ENCODE results near the gene RRP1. TPM values are rescaled to one million over a fixed set of nuclear protein-coding genes. Genes with fewer than 3 reads are reported as not detected.

Gene RRP1
- total RNA-seq, 2 donors from 2014 or later: 14.5 to 25.7 TPM

DNA sequence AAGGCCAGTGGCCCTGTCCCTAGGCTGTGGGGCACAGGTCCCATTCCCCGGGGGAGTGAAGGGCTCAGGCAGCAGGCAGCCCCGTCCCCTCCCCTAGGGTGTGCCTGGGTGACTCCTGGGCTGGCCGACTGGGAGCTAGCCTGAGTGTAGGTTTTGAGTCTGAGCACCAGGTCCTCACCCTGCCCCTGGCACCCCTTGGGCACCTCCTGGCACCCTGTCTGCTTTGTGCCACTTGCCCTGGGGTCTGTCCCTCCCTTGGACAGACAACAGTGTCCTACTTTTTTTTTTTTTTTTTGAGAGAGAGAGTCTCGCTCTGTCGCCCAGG lies 24.2 kb downstream of the RRP1 start:
- peaks cover 6% of the 10 kb centered on the region for H3K4me1 ChIP-seq

DNA sequence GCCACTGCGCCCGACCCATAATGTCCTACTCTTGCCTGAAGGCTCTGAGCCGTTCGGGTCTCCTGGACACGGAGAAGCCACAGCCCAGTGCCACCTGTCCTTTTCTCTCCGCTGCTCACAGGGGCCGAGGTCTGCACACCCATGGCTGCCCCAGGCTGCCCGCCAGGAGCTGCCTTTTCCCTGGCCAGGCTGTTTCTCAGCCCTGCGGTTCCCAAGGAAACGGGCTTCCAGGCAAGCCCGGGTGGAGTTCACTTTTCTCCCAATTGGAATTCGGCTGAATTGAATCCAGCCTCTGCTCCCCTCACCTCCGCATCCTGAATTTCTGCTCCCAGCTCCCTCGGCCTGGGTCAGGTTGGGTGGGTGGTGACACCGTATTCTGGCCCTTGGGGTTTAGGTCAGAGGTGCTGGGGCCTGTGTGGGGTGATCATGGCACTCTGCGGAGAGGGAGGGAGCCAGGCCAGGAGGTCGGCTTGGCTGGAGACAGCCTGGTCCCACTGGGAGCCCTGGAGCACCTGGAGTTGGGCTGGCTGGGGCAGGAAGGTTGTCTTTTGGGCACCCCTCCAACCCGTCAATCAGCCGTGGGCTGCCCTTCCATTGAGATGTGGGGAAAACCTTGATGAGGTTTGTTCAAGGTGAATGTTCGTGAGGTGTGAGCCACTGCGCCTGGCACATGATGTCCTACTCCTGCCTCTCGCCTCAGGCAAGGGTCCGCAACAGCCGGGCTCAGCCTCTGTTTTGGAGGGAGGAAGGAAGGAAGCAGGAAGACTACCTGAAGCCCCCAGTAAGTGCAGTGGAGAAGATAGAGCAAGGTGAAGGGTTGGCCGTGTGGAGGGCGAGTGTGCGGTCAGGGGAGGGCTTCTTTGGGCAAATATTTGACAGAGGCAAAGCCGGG lies 25.1 kb downstream of the RRP1 start:
- H3K36me3 ChIP-seq: no peaks in the 10 kb centered on the region
- H3K4me3 ChIP-seq: no peak overlapping the region
- no peak overlapping the region for H3K27ac ChIP-seq
- intact Hi-C loops (cut with DNase I): loop anchor here (5.0 kb wide), 1 partner anchor 48 kb away; no protein-coding TSS in a partner anchor
- TF ChIP-seq, protein P1, sequence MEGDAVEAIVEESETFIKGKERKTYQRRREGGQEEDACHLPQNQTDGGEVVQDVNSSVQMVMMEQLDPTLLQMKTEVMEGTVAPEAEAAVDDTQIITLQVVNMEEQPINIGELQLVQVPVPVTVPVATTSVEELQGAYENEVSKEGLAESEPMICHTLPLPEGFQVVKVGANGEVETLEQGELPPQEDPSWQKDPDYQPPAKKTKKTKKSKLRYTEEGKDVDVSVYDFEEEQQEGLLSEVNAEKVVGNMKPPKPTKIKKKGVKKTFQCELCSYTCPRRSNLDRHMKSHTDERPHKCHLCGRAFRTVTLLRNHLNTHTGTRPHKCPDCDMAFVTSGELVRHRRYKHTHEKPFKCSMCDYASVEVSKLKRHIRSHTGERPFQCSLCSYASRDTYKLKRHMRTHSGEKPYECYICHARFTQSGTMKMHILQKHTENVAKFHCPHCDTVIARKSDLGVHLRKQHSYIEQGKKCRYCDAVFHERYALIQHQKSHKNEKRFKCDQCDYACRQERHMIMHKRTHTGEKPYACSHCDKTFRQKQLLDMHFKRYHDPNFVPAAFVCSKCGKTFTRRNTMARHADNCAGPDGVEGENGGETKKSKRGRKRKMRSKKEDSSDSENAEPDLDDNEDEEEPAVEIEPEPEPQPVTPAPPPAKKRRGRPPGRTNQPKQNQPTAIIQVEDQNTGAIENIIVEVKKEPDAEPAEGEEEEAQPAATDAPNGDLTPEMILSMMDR (IDR thresholded peaks at IDR 0.05): no peak
- no peaks in the 10 kb centered on the region for H3K9me3 ChIP-seq
- peak overlapping the region in 1 of 2 donors; percentile 34 for H3K9ac ChIP-seq (ENCODE audit: low read depth in 2 of 2, low read length in 2 of 2)
- no peak for DNase-seq
- no peaks in the 10 kb centered on the region for H3K27me3 ChIP-seq
- H3K4me1 ChIP-seq: peaks cover 6% of the 10 kb centered on the region

More for the DNA sequence above, 24.2 kb downstream of the RRP1 start:
- TF ChIP-seq, protein P1 (IDR thresholded peaks at IDR 0.05): no peak
- intact Hi-C loops (cut with DNase I): loop anchor here (5.0 kb wide), 1 partner anchor 49 kb away; no protein-coding TSS in a partner anchor
- Histone ChIP-seq H3K27ac (no peak overlapping the region), H3K9ac (ENCODE audit: low read depth in 2 of 2, low read length in 2 of 2) (no peak overlapping the region), H3K9me3 (no peaks in the 10 kb centered on the region), H3K27me3 (no peaks in the 10 kb centered on the region), H3K36me3 (no peaks in the 10 kb centered on the region), H3K4me3 (no peak overlapping the region)
- no peak for DNase-seq

DNA sequence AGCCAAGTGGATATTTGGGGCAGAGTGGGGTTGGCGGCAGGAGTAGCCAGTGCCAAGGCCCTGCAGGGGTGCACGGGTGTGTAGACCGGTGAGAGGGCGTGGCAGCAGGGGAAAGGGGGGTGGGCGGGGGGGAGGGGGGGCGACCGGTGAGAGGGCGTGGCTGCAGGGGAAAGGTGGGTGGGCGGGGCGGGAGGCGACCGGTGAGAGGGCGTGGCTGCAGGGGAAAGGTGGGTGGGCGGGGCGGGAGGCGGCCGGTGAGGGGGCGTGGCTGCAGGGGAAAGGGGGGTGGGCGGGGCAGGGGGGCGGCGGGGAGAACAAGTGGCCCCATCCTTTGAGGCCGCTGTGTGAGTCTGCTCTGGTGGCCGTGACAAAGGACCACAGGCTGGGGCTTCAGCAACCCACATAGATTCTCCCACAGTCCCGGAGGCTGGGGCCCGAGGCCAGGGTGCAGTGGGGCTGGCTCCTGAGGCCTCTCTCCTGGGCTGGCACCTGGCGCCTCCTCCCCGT lies 25.8 kb downstream of the RRP1 start:
- no peak for DNase-seq
- H3K36me3 ChIP-seq: no peaks in the 10 kb centered on the region
- no peaks in the 10 kb centered on the region for H3K27me3 ChIP-seq
- H3K27ac ChIP-seq: no peak overlapping the region
- no peak overlapping the region for H3K4me3 ChIP-seq
- peak overlapping the region in 1 of 2 donors; percentile 34 for H3K9ac ChIP-seq (ENCODE audit: low read depth in 2 of 2, low read length in 2 of 2)
- H3K9me3 ChIP-seq: no peaks in the 10 kb centered on the region
- peaks cover 6% of the 10 kb centered on the region for H3K4me1 ChIP-seq
- intact Hi-C loops (cut with DNase I): no loop called here
- TF ChIP-seq, protein P1 (IDR thresholded peaks at IDR 0.05): no peak

DNA sequence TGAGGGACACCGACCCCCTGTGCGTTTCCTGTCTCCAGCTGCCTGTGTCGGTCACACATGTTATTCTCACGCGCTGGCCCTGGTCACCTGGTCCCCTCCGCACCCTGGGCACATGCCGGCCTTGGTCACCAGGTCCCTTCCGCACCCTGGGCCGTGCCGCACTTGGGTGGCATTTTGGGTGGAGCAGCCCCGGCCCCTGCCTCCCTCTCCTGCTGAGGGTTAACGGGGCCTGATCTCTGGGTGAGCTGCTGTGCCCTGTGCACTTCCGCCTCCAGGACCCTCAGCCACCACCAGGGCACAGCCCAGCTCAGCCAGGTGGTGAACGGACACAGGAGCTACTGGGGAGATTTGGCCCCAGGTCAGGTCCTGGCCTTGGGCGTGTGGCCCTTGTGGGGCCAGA lies 26.6 kb downstream of the RRP1 start:
- no peaks in the 10 kb centered on the region for H3K9me3 ChIP-seq
- H3K9ac ChIP-seq (ENCODE audit: low read depth in 2 of 2, low read length in 2 of 2): no peak overlapping the region
- no peaks in the 10 kb centered on the region for H3K36me3 ChIP-seq
- H3K4me1 ChIP-seq: peaks cover 6% of the 10 kb centered on the region
- no peak overlapping the region for H3K4me3 ChIP-seq
- no peak overlapping the region for H3K27ac ChIP-seq
- TF ChIP-seq, protein P1 (IDR thresholded peaks at IDR 0.05): no peak
- H3K27me3 ChIP-seq: no peaks in the 10 kb centered on the region
- intact Hi-C loops (cut with DNase I): no loop called here
- no peak for DNase-seq

DNA sequence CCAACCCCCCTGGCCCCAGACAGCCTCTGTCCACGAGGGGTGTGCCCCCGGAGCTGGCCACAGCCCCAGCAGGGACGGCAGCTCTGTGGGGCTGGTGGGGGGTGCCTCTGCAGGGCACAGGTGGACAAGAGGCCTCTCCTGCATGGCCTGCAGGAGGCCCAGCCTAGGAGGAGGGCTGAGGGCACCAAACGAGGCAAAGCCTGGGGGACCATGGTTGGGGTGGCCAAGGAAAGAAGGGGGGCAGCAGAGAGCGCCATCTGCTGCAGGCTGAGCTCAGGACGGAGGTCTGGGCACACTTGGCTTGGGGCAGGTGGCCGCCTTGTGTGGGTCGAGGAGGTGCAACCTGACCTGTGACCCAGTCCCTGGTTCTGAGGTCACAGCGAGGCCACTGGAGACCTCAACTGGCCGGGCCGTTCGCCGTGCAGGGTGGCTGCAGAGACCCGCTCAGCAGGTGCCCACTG lies 27.3 kb downstream of the RRP1 start:
- TF ChIP-seq, protein P1 (IDR thresholded peaks at IDR 0.05): no peak
- intact Hi-C loops (cut with DNase I): no loop called here
- no peak overlapping the region for H3K4me3 ChIP-seq
- no peak for DNase-seq
- H3K4me1 ChIP-seq: peaks cover 3% of the 10 kb centered on the region
- no peak overlapping the region for H3K9ac ChIP-seq (ENCODE audit: low read depth in 2 of 2, low read length in 2 of 2)
- no peaks in the 10 kb centered on the region for H3K27me3 ChIP-seq
- no peak overlapping the region for H3K27ac ChIP-seq
- H3K9me3 ChIP-seq: no peaks in the 10 kb centered on the region
- H3K36me3 ChIP-seq: no peaks in the 10 kb centered on the region

Measured in colonic mucosa (tissue), 4 donors.